Stimulated activated naive CD8-positive, alpha-beta T cell treated with anti-CD3 and anti-CD28 coated beads, Interleukin-15, amount 100 ng/mL, for 72 hours (primary cell): ENCODE results near the gene HSPA14.
"Not testable (repeated sequence)": the region's sequence is repeated elsewhere in the genome, so short reads cannot be mapped to it uniquely, and the experiment has no call there.

Experiments used
- ATAC-seq: fragments of 150-1000 bp; cut with Tn5 transposase; 2 replicates; pipeline ENCODE4 v1.10.0; 2021; ENCODE audit warnings: mild to moderate bottlenecking, moderate library complexity
- DNase-seq, 2 donors: peaks; one replicate each; pipeline ENCODE4 v3.0.0; 2021 to 2022
- H3K27ac Mint-ChIP-seq, 2 donors: one replicate each; pipeline ENCODE4 v1.8.0; 2022; ENCODE audit warnings: mild to moderate bottlenecking in 2 of 2, mixed read lengths in 2 of 2, moderate library complexity in 2 of 2
- H3K27me3 Mint-ChIP-seq: one replicate; pipeline ENCODE4 v1.8.0; 2022; ENCODE audit warnings: mixed read lengths
- H3K4me1 Mint-ChIP-seq: one replicate; pipeline ENCODE4 v1.8.0; 2022; ENCODE audit warnings: mild to moderate bottlenecking, mixed read lengths
- H3K4me3 Mint-ChIP-seq, 2 donors: one replicate each; pipeline ENCODE4 v1.8.0; 2022; ENCODE audit warnings: mild to moderate bottlenecking in 2 of 2, mixed read lengths in 2 of 2, moderate library complexity in 1 of 2
- H3K9me3 Mint-ChIP-seq, 2 donors: one replicate each; pipeline ENCODE4 v1.8.0; 2022; ENCODE audit warnings: mixed read lengths in 2 of 2

HSPA14 gene

GRCh38 chr10:14837757-14838581 lies at the start of gene HSPA14, which contains the start of the genes CDNF and MSANTD7:
Gene HSPA14 (plus strand): TSS chr10:14838306. CDS start chr10:14838403, 97 bp downstream.
Gene CDNF (minus strand): TSS chr10:14838037. CDS start chr10:14837946, 91 bp downstream.
Gene MSANTD7 (plus strand): TSS chr10:14838306. CDS start chr10:14842285, 3,979 bp downstream.
- H3K9me3 Mint-ChIP-seq = no peaks in the 10 kb centered on the region
- peaks cover 13% of the 10 kb centered on the region for H3K4me1 Mint-ChIP-seq
- H3K27me3 Mint-ChIP-seq = no peaks in the 10 kb centered on the region
- H3K27ac Mint-ChIP-seq = peak within 1 kb of the TSS; percentile 99
- peak within 1 kb of the TSS; percentile 94 to 97 for H3K4me3 Mint-ChIP-seq
- DNase-seq = peak; percentile 99 to 100
- peak; percentile 95 for ATAC-seq

GRCh38 chr10:14798636-14799035 lies 39.5 kb upstream of the HSPA14 start:
- Mint-ChIP-seq H3K27ac (peak overlapping the region in 1 of 2 donors; percentile 43), H3K27me3 (no peaks in the 10 kb centered on the region), H3K4me3 (no peak overlapping the region), H3K9me3 (peaks cover 0 to 4% of the 10 kb centered on the region in 2 donors), H3K4me1 (no peaks in the 10 kb centered on the region)
- no peak for ATAC-seq
- DNase-seq = no peak

GRCh38 chr10:14800397-14800796 lies 37.7 kb upstream of the HSPA14 start:
- peaks cover 0 to under 1% of the 10 kb centered on the region in 2 donors for H3K9me3 Mint-ChIP-seq
- no peaks in the 10 kb centered on the region for H3K4me1 Mint-ChIP-seq
- ATAC-seq (no peak), DNase-seq (no peak)
- no peak overlapping the region for H3K27ac Mint-ChIP-seq
- H3K4me3 Mint-ChIP-seq = no peak overlapping the region
- H3K27me3 Mint-ChIP-seq = no peaks in the 10 kb centered on the region

GRCh38 chr10:14801723-14802122 lies 36.4 kb upstream of the HSPA14 start:
- Mint-ChIP-seq H3K9me3 (no peaks in the 10 kb centered on the region), H3K27me3 (no peaks in the 10 kb centered on the region), H3K27ac (no peak overlapping the region), H3K4me3 (no peak overlapping the region), H3K4me1 (no peaks in the 10 kb centered on the region)
- ATAC-seq (no peak), DNase-seq (no peak)

GRCh38 chr10:14803827-14804226 lies 34.3 kb upstream of the HSPA14 start:
- no peaks in the 10 kb centered on the region for H3K9me3 Mint-ChIP-seq
- no peaks in the 10 kb centered on the region for H3K27me3 Mint-ChIP-seq
- no peaks in the 10 kb centered on the region for H3K4me1 Mint-ChIP-seq
- ATAC-seq (no peak), DNase-seq (no peak)
- H3K4me3 Mint-ChIP-seq = no peak overlapping the region
- H3K27ac Mint-ChIP-seq = no peak overlapping the region

- peaks cover 11% of the 10 kb centered on the region for H3K4me1 Mint-ChIP-seq
- DNase-seq (no peak), ATAC-seq (no peak)
- no peaks in the 10 kb centered on the region for H3K27me3 Mint-ChIP-seq
- H3K9me3 Mint-ChIP-seq = no peaks in the 10 kb centered on the region
- no peak overlapping the region for H3K27ac Mint-ChIP-seq
- H3K4me3 Mint-ChIP-seq = no peak overlapping the region
These were observed 31.8 kb upstream of the HSPA14 start for GRCh38 chr10:14806318-14806717.

- Mint-ChIP-seq H3K4me1 (peaks cover 30% of the 10 kb centered on the region), H3K9me3 (no peaks in the 10 kb centered on the region), H3K27me3 (no peaks in the 10 kb centered on the region), H3K4me3 (no peak overlapping the region), H3K27ac (peak overlapping the region in 1 of 2 donors; percentile 19)
- ATAC-seq = no peak
- DNase-seq = no peak
These were observed 26.8 kb upstream of the HSPA14 start for GRCh38 chr10:14810969-14811953.

GRCh38 chr10:14812271-14812670 lies 25.8 kb upstream of the HSPA14 start:
- no peaks in the 10 kb centered on the region for H3K9me3 Mint-ChIP-seq
- H3K27me3 Mint-ChIP-seq = no peaks in the 10 kb centered on the region
- DNase-seq (no peak), ATAC-seq (peak; percentile 60)
- no peak overlapping the region for H3K27ac Mint-ChIP-seq
- H3K4me1 Mint-ChIP-seq = peaks cover 30% of the 10 kb centered on the region
- H3K4me3 Mint-ChIP-seq = no peak overlapping the region

GRCh38 chr10:14815681-14816080 lies 22.4 kb upstream of the HSPA14 start:
- H3K9me3 Mint-ChIP-seq = no peaks in the 10 kb centered on the region
- peaks cover 26% of the 10 kb centered on the region for H3K4me1 Mint-ChIP-seq
- no peak overlapping the region for H3K4me3 Mint-ChIP-seq
- ATAC-seq = no peak
- peak overlapping the region in 1 of 2 donors; percentile 33 for H3K27ac Mint-ChIP-seq
- H3K27me3 Mint-ChIP-seq = no peaks in the 10 kb centered on the region
- DNase-seq = no peak

GRCh38 chr10:14816717-14817116 lies 21.4 kb upstream of the HSPA14 start:
- ATAC-seq, H3K9me3 Mint-ChIP-seq, H3K27me3 Mint-ChIP-seq, H3K4me3 Mint-ChIP-seq, DNase-seq, H3K27ac Mint-ChIP-seq: not testable (repeated sequence)
- peaks cover 22% of the 10 kb centered on the region for H3K4me1 Mint-ChIP-seq

GRCh38 chr10:14820010-14820774 lies 17.9 kb upstream of the HSPA14 start:
- Mint-ChIP-seq H3K27ac (no peak overlapping the region), H3K27me3 (no peaks in the 10 kb centered on the region), H3K9me3 (no peaks in the 10 kb centered on the region), H3K4me1 (peaks cover 11% of the 10 kb centered on the region), H3K4me3 (no peak overlapping the region)
- DNase-seq (no peak), ATAC-seq (no peak)

- Mint-ChIP-seq H3K27ac (peak overlapping the region in 1 of 2 donors; percentile 61), H3K9me3 (no peaks in the 10 kb centered on the region), H3K4me3 (no peak overlapping the region), H3K27me3 (peaks cover 4% of the 10 kb centered on the region), H3K4me1 (peaks cover 11% of the 10 kb centered on the region)
- no peak for DNase-seq
- no peak for ATAC-seq
These were observed 17.3 kb upstream of the HSPA14 start for GRCh38 chr10:14820775-14821154.

- Mint-ChIP-seq H3K27me3 (peaks cover 7% of the 10 kb centered on the region), H3K9me3 (no peaks in the 10 kb centered on the region), H3K4me3 (no peak overlapping the region), H3K27ac (no peak overlapping the region), H3K4me1 (peaks cover 11% of the 10 kb centered on the region)
- DNase-seq (no peak), ATAC-seq (no peak)
These were observed 16.3 kb upstream of the HSPA14 start for GRCh38 chr10:14821635-14822375.

GRCh38 chr10:14822879-14823755 lies 15.0 kb upstream of the HSPA14 start:
- ATAC-seq (peak; percentile 66), DNase-seq (peak in 1 of 2 donors; percentile 34)
- Mint-ChIP-seq H3K27ac (peak overlapping the region; percentile 64 to 72), H3K4me1 (peaks cover 11% of the 10 kb centered on the region), H3K27me3 (peaks cover 7% of the 10 kb centered on the region), H3K9me3 (no peaks in the 10 kb centered on the region), H3K4me3 (no peak overlapping the region)
